ENCODE measurements around the gene USF1.

DNA sequence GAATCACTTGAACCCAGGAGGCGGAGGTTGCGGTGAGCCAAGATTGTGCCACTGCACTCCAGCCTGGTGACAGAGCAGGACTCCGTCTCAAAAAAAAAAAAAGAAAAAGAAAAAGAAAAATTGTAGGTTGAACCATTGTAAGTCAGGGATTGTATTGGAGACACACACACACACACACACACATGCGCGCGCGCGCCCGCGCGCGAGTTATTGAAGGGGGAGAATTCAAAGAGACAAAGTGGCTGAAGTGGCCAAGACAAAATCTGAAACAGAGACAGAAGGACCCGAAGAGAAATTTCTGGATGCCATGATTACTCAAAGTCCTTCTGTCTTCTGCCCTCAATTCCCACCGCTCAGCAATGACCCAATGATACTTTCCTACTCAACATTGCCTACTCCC lies 48.7 kb upstream of the USF1 start:
- TF ChIP-seq ZFX (IDR thresholded peaks at IDR 0.05; ENCODE audit: borderline replicate concordance) (no peak), CTCF (IDR thresholded peaks at IDR 0.05) (no peak)
